GM13976 (cell line): ENCODE data around the gene MGMT.

Source experiments
- DNase-seq: peaks from one replicate; pipeline ENCODE4 v3.0.0; 2012; ENCODE audit warnings: low spot score
- CTCF ChIP-seq: IDR thresholded peaks from 2 replicates; pipeline ENCODE4 v1.5.1; 2012; ENCODE audit warnings: borderline replicate concordance, mild to moderate bottlenecking; ENCODE audit not compliant: insufficient read depth; ENCODE audit errors: extremely low read depth, missing control alignments, control extremely low read depth
- in situ Hi-C: fragments of 300-500 bp; cut with MboI; formaldehyde crosslinking; loops from one replicate; pipeline ENCODE4 v1.12.0; 2022; ENCODE audit warnings: low sequenced_read_pairs, mixed read lengths, inconsistent platforms; ENCODE audit not compliant: unreplicated experiment

The MGMT gene

GRCh38 chr10:129464251-129464650, 2.8 kb upstream of the MGMT start:
- in situ Hi-C loops = no loop called here
- no peak for TF ChIP-seq CTCF
- DNase-seq = no peak

- DNase-seq = no peak
- in situ Hi-C loops = no loop called here
- TF ChIP-seq CTCF = no peak
Observed at GRCh38 chr10:129465796-129466702, 992 bp upstream of the MGMT start.

DNA sequence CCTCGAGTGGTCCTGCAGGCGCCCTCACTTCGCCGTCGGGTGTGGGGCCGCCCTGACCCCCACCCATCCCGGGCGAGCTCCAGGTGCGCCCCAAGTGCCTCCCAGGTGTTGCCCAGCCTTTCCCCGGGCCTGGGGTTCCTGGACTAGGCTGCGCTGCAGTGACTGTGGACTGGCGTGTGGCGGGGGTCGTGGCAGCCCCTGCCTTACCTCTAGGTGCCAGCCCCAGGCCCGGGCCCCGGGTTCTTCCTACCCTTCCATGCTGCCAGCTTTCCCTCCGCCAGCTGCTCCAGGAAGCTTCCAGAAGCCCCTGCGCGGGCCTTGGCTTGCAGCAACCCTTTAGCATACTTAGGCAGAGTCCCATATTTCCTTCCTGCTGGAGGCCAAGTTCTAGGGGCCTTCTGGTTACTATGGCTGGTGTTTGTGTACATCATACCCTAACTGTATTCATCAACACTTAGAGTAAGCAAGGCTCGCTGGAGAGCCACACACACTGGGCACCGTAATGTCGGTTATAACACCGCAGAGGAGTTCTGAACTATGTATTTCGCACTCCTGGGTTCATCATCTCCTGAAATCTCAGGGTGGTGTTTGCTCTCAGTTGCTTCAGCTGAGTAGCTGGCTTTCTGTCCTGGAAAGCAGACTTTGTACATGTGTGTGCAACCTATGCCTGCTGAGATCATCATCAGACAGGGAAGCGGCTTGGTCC, 471 bp downstream of the MGMT start:
- in situ Hi-C loops = no loop called here
- no peak for DNase-seq
- TF ChIP-seq CTCF = no peak

DNA sequence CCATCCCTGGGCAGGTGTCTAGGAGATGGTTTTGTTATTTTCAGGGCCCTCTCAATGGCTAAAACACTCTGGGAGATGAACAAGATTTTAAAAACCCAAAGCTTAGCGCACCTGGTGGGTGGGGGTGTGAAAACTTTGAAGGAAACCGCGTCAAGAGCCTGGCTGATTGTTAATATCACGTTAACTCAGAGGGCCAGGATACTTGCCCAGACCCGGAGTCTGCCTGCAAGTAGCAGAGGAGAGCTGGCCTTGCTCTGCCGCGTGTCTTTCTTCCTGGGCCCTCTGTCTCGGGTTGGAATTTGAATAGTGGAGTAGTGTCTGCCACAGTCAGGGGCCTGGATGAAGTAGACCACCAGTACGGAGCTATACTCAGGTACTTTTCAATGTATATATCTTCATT, 1.1 kb downstream of the MGMT start:
- no peak for TF ChIP-seq CTCF
- DNase-seq = no peak
- in situ Hi-C loops = no loop called here

GRCh38 chr10:129470103-129470851, 3.2 kb downstream of the MGMT start:
- in situ Hi-C loops = no loop called here
- no peak for TF ChIP-seq CTCF
- DNase-seq = no peak

DNA sequence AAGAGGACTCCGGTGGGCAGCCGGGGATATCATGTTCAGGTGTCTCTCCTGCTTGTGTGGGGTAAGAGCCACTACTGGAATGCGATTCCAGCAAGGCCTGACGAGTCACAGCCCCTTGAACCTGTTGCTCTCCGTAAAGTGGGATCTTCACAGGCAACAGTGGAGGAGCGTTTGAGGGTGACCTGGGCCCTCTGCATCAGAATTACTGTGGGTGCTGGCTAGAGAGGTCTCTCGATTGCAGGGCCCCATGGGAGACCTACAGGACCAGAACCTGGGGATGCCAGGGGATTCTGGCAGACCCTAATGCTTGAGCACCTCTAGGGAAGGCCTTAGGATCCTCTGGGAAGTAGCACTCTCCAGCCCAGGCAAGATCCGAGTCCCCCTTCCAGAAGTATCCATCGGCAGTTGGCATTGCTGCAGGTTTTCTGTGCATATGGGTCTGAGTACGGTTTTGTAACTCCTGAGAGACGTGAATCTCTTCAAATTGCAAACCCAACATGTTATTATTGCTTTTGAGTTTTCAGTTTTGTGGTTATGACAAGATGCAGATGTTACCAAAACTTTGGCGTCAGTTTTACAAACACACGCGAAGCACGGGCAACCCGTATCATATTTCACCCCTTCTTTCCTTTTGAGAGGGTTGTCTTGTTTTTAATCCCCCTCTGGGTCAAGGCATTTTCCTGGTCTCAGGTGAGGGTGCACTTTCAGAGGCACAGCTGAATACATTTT, 4.6 kb downstream of the MGMT start:
- TF ChIP-seq CTCF = no peak
- DNase-seq = no peak

More for the DNA sequence above, 4.6 kb downstream of the MGMT start:
- in situ Hi-C loops = no loop called here
